ENCODE results near the gene ANP32B.

DNA sequence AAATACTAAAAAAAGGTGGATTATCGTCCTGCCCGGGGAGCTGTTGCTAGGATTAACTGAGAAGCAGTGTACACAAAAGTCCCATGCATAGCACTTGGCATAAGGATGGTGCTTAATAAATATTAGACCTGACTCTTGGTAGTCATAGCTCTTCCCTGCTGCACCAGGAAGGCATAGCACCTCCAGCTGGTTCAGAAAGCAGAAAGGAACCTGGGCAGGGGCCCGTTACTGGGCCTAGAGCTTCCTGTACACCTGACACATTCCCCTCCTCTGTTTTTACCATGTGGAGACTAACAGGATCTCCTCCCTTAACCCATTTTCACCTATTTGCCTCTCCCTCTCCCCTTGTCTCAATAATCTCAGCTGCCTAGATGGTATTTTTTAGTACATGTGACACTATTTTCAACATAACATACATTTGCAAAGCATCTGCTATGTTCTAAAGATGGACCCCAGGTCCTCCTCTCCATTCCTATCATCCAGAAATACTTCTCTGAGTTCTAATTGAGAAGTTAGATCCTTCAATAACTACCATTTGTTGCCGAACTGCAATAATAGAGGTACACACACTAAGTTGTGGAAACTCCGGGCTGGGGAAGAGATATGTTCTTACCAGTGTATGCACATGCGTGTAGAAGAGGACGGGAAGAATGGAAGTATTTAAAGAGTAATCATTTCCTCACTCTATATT lies 3.2 kb upstream of the ANP32B start:
- TF ChIP-seq, protein P1, sequence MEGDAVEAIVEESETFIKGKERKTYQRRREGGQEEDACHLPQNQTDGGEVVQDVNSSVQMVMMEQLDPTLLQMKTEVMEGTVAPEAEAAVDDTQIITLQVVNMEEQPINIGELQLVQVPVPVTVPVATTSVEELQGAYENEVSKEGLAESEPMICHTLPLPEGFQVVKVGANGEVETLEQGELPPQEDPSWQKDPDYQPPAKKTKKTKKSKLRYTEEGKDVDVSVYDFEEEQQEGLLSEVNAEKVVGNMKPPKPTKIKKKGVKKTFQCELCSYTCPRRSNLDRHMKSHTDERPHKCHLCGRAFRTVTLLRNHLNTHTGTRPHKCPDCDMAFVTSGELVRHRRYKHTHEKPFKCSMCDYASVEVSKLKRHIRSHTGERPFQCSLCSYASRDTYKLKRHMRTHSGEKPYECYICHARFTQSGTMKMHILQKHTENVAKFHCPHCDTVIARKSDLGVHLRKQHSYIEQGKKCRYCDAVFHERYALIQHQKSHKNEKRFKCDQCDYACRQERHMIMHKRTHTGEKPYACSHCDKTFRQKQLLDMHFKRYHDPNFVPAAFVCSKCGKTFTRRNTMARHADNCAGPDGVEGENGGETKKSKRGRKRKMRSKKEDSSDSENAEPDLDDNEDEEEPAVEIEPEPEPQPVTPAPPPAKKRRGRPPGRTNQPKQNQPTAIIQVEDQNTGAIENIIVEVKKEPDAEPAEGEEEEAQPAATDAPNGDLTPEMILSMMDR (IDR thresholded peaks at IDR 0.05) = no peak
- TF ChIP-seq POLR2AphosphoS5 (IDR thresholded peaks at IDR 0.05; ENCODE audit: low read depth, low read length) (no peak), RFX5 (IDR thresholded peaks at IDR 0.05; ENCODE audit: low read length) (no peak), SMC3 (IDR thresholded peaks at IDR 0.05; ENCODE audit: low read depth, low read length) (no peak), TEAD4 (IDR thresholded peaks at IDR 0.05; ENCODE audit: borderline replicate concordance, insufficient read depth) (no peak)
- TF ChIP-seq, protein P2, sequence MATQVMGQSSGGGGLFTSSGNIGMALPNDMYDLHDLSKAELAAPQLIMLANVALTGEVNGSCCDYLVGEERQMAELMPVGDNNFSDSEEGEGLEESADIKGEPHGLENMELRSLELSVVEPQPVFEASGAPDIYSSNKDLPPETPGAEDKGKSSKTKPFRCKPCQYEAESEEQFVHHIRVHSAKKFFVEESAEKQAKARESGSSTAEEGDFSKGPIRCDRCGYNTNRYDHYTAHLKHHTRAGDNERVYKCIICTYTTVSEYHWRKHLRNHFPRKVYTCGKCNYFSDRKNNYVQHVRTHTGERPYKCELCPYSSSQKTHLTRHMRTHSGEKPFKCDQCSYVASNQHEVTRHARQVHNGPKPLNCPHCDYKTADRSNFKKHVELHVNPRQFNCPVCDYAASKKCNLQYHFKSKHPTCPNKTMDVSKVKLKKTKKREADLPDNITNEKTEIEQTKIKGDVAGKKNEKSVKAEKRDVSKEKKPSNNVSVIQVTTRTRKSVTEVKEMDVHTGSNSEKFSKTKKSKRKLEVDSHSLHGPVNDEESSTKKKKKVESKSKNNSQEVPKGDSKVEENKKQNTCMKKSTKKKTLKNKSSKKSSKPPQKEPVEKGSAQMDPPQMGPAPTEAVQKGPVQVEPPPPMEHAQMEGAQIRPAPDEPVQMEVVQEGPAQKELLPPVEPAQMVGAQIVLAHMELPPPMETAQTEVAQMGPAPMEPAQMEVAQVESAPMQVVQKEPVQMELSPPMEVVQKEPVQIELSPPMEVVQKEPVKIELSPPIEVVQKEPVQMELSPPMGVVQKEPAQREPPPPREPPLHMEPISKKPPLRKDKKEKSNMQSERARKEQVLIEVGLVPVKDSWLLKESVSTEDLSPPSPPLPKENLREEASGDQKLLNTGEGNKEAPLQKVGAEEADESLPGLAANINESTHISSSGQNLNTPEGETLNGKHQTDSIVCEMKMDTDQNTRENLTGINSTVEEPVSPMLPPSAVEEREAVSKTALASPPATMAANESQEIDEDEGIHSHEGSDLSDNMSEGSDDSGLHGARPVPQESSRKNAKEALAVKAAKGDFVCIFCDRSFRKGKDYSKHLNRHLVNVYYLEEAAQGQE (IDR thresholded peaks at IDR 0.05; ENCODE audit: low read depth, low read length) = no peak
- TF ChIP-seq, protein P3, sequence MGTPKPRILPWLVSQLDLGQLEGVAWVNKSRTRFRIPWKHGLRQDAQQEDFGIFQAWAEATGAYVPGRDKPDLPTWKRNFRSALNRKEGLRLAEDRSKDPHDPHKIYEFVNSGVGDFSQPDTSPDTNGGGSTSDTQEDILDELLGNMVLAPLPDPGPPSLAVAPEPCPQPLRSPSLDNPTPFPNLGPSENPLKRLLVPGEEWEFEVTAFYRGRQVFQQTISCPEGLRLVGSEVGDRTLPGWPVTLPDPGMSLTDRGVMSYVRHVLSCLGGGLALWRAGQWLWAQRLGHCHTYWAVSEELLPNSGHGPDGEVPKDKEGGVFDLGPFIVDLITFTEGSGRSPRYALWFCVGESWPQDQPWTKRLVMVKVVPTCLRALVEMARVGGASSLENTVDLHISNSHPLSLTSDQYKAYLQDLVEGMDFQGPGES (IDR thresholded peaks at IDR 0.05; ENCODE audit: low read depth, low read length) = no peak

Data from SK-N-SH (cell line).